Measurements from ENCODE around the gene MMP25. TPM values are rescaled to one million over a fixed set of nuclear protein-coding genes. Genes with fewer than 3 reads are reported as not detected.

Gene MMP25
- polyA plus RNA-seq, 3 donors: 0.71 to 26.6 (median 2.6) TPM

GRCh38 chr16:3095869-3096268 is 49.5 kb downstream of the MMP25 start:
- no peaks in the 10 kb centered on the region for H3K36me3 ChIP-seq (replicated peaks in 1 of 2; ENCODE audit: control insufficient read depth in 1 of 2, insufficient read depth in 2 of 2, low read length in 2 of 2)
- H3K9me3 ChIP-seq (replicated peaks in 1 of 2; ENCODE audit: control insufficient read depth in 1 of 2, insufficient read depth in 1 of 2, low read length in 2 of 2): no peaks in the 10 kb centered on the region
- H3K4me1 ChIP-seq (ENCODE audit: control insufficient read depth in 1 of 2, insufficient read depth in 2 of 2, low read length in 2 of 2): peaks cover 36 to 38% of the 10 kb centered on the region in 2 donors
- peak overlapping the region; percentile 33 for H2AFZ ChIP-seq (ENCODE audit: insufficient read depth, low read depth, low read length, poor library complexity, severe bottlenecking)
- H3K36me3 Mint-ChIP-seq: no peaks in the 10 kb centered on the region
- H3K27me3 ChIP-seq (ENCODE audit: control insufficient read depth in 2 of 2, insufficient read depth in 2 of 2, low read length in 2 of 2): no peaks in the 10 kb centered on the region
- H3K27ac ChIP-seq (ENCODE audit: low read depth in 1 of 2, low read length in 2 of 2): peak overlapping the region; percentile 42 to 77
- H3K9me3 Mint-ChIP-seq: no peaks in the 10 kb centered on the region
- H4K20me1 ChIP-seq (ENCODE audit: insufficient read depth, low read length): no peaks in the 10 kb centered on the region
- TF ChIP-seq CTCF (IDR thresholded peaks at IDR 0.05): peak; percentile 68
- no peaks in the 10 kb centered on the region for H3K79me2 ChIP-seq (ENCODE audit: insufficient read depth, low read length)
- no peak overlapping the region for H3K4me3 Mint-ChIP-seq
- H3K4me2 ChIP-seq (replicated peaks; ENCODE audit: extremely low read depth, low read length, poor library complexity, severe bottlenecking): peak overlapping the region; percentile 47
- WGBS (ENCODE audit: insufficient coverage): no CpG with 5 or more reads among the region's 4 CpGs
- intact Hi-C loops (cut with micrococcal nuclease): loop anchor here in 1 of 2 donors (1.0 kb wide), 1 partner anchor 33 kb away; no protein-coding TSS in a partner anchor
- H3K4me1 Mint-ChIP-seq: peaks cover 36% of the 10 kb centered on the region
- peak; percentile 84 to 92 (median 92) for DNase-seq
- H3K9ac ChIP-seq (ENCODE audit: insufficient read depth, low read length, poor library complexity, severe bottlenecking): no peak overlapping the region
- peaks cover 10 to 11% (median 10%) of the 10 kb centered on the region in 3 donors for H3K27me3 Mint-ChIP-seq (ENCODE audit: low read depth in 3 of 3)
- H3K4me3 ChIP-seq (replicated peaks in 1 of 3; ENCODE audit: low read depth in 2 of 3, low read length in 3 of 3): peak overlapping the region in 1 of 3 experiments; percentile 25
- H3K27ac Mint-ChIP-seq: peak overlapping the region; percentile 67 to 93 (median 85)

DNA sequence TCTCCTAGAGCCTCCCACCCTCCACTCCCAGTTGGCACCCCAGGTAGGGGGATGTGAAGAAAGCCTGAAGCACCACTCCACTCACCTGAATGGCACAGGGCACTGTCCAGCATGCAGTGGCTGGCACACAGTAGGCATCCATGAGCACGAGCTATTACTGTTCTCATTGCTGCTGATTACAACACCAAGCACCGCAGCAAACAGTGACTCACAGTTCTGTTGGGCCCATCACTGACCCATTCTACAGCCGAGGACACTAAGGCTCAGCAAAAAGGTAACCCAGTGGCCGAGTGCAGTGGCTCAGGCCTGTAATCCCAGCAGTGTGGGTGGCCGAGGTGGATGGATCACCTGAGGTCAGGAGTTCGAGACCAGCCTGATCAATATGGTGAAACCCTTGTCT is 50.0 kb downstream of the MMP25 start:
- peak overlapping the region in 1 of 3 experiments; percentile 25 for H3K4me3 ChIP-seq (replicated peaks in 1 of 3; ENCODE audit: low read depth in 2 of 3, low read length in 3 of 3)
- H3K27ac ChIP-seq (ENCODE audit: low read depth in 1 of 2, low read length in 2 of 2): peak overlapping the region; percentile 42 to 77
- peaks cover 41 to 43% of the 10 kb centered on the region in 2 donors for H3K4me1 ChIP-seq (ENCODE audit: control insufficient read depth in 1 of 2, insufficient read depth in 2 of 2, low read length in 2 of 2)
- peak overlapping the region; percentile 67 to 93 (median 85) for H3K27ac Mint-ChIP-seq
- no peaks in the 10 kb centered on the region for H3K79me2 ChIP-seq (ENCODE audit: insufficient read depth, low read length)
- WGBS (ENCODE audit: insufficient coverage): 25% methylated on average over 4 of the region's 6 CpGs
- no peaks in the 10 kb centered on the region for H4K20me1 ChIP-seq (ENCODE audit: insufficient read depth, low read length)
- TF ChIP-seq CTCF (IDR thresholded peaks at IDR 0.05): no peak
- H3K4me3 Mint-ChIP-seq: no peak overlapping the region
- H3K9ac ChIP-seq (ENCODE audit: insufficient read depth, low read length, poor library complexity, severe bottlenecking): no peak overlapping the region
- intact Hi-C loops (cut with micrococcal nuclease): loop anchor here in 1 of 2 donors (1.0 kb wide), 1 partner anchor 33 kb away; no protein-coding TSS in a partner anchor
- peak overlapping the region; percentile 33 for H2AFZ ChIP-seq (ENCODE audit: insufficient read depth, low read depth, low read length, poor library complexity, severe bottlenecking)
- no peaks in the 10 kb centered on the region for H3K36me3 Mint-ChIP-seq
- peak overlapping the region; percentile 47 for H3K4me2 ChIP-seq (replicated peaks; ENCODE audit: extremely low read depth, low read length, poor library complexity, severe bottlenecking)
- H3K36me3 ChIP-seq (replicated peaks in 1 of 2; ENCODE audit: control insufficient read depth in 1 of 2, insufficient read depth in 2 of 2, low read length in 2 of 2): no peaks in the 10 kb centered on the region
- H3K9me3 Mint-ChIP-seq: peaks cover 0 to under 1% (median 0%) of the 10 kb centered on the region in 7 donors
- DNase-seq: peak; percentile 52 to 83 (median 72)
- no peaks in the 10 kb centered on the region for H3K27me3 ChIP-seq (ENCODE audit: control insufficient read depth in 2 of 2, insufficient read depth in 2 of 2, low read length in 2 of 2)
- no peaks in the 10 kb centered on the region for H3K9me3 ChIP-seq (replicated peaks in 1 of 2; ENCODE audit: control insufficient read depth in 1 of 2, insufficient read depth in 1 of 2, low read length in 2 of 2)
- peaks cover 10 to 11% (median 10%) of the 10 kb centered on the region in 3 donors for H3K27me3 Mint-ChIP-seq (ENCODE audit: low read depth in 3 of 3)
- peaks cover 41% of the 10 kb centered on the region for H3K4me1 Mint-ChIP-seq
